HG02763 (cell line): ENCODE measurements around the gene PAK3.
A peak's percentile ranks its signal among the peaks of the same experiment; 100 is the strongest.

ENCODE experiments used
- ATAC-seq: cut with Tn5 transposase; IDR thresholded peaks from one replicate; pipeline ENCODE4 v1.9.1; 2021; ENCODE audit warnings: mild to moderate bottlenecking, moderate library complexity; ENCODE audit not compliant: unreplicated experiment

PAK3 gene

DNA sequence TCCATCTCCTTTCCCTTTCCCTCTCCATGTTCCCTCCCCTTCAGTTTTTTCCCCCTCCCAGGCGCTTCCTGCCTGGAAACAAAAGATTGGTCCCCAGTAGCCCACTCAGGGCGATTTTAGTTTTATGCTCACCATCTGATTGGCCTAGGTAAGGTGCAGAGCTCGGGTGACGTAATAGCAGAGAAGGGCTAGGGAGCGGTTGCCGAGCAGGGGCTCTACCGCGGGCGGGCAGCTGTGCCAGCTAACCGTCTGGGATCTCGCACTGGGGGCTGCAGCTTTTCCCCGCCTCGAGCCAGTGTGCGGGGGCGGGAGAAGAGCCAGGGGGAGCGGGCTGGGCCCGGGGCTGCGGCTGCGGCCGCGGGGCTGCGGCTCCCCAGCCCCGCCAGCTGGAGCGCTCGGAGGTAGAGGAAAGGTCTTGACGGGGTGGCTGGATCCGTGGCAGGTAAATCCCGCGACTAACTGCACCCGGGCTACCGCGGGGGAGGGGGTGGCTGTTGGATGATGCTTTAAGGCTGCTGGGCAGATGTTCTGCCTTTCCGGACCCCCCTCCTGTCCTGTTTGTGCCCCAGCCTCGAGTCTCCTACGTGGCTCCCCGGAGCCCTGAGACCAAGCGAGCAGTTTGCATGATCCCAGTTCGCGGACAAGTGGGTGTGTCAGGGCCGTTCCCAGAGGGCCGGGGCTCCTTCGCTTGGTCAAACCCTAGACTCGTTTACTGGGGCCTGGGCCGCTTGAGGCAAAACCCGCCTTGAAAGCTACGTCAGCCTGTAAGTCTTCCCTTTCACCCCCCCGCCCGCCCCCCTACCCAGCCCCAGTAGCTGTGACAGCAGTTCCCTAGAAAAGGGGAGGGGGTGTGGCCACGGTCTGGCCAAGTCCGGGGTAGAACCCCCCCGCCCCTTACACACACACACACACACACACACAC is at the start of gene PAK3:
Gene PAK3 (plus strand): TSS at position 218 of the 922 bp plus-strand sequence. CDS start 26,913 bp downstream, outside the sequence.
- no peak for ATAC-seq

DNA sequence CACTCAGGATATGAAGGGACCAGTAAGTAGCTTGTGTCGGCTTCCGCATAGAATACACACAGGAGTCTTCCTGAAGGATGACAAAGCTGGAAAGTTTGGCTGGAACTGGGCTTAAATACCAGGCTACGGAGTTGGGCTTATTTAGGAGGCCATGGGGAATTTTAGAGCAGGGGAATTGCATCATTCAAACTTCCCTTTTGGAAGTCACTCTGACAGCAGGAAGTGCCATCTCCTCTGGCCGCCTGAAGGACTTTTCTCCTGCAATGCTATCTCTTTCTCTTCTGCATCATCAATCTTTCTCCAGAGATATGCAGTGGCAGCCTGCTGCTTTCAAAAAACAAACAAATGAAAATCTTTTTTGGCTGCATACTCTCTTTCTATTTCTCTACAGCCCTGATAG is 48.4 kb upstream of the PAK3 start:
- no peak for ATAC-seq

DNA sequence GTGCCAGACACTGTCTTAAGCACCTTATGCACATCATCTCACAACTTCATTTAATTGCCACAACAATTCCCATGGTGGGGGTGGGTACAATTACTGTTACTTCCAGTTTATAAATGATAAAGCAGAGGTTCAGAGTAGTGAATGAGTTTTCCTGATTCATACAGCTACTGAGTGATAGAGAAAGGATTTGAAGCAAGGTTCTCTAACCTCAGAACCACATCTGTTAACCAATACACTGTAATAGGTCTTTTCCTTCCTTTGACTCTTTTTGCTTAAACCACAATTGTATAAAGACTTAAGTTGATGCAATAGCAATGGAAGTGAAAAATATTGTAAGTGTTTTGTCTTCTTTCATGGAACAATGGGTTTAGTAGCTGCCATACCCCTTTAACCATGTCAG is 43.5 kb upstream of the PAK3 start:
- ATAC-seq, result no peak

DNA sequence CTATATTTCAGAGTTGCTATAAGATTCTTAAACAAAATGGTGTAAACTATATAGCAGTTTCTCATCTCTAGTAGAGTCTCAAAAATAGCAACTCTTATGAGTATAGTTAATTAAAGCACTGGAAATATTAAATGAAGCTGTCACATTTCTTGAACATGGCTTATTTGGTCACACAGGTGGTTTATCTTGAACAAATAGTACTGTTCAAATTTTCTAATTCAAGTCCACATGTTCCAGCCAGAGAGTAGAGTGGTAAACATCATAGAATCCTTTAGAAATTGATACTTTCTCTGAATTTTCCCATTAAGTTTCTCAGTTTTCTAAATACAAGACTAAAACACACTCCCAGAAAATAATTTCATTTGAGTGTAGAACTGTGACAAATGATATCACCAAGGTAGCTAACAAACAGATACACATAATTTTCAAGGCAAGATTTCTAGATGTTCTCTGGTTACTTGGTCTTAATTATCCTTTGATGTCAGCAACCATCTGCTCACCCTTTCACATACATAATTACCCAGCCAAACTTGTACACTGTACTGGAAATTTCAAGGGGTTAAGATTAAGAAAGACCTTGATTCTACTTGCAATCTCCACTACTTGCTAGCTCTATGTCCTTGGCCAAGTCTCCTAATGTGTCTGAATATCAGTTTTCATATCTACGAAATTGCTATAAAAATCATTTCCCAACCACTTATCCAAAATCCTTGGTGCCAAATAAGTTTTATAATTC is 24.3 kb upstream of the PAK3 start:
- no peak for ATAC-seq

DNA sequence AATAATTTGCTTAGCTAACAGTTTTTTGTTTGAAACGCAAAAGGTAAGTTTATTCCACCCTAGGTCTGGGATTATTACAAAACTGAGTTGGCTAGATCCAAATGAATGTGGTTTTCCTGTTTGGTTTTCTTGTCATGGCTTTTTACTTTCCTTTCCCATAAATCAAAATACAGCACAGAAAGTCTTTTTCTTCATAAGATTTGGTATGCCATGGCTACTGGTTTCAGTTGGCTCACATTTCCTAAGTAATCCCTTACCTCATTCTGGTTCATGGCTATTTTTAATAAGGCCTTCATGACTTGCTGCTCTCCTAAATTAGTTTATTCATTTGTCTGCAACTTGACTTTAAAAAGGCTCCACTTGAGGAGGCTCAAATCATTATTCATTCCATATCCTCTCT is 12.9 kb upstream of the PAK3 start:
- no peak for ATAC-seq

DNA sequence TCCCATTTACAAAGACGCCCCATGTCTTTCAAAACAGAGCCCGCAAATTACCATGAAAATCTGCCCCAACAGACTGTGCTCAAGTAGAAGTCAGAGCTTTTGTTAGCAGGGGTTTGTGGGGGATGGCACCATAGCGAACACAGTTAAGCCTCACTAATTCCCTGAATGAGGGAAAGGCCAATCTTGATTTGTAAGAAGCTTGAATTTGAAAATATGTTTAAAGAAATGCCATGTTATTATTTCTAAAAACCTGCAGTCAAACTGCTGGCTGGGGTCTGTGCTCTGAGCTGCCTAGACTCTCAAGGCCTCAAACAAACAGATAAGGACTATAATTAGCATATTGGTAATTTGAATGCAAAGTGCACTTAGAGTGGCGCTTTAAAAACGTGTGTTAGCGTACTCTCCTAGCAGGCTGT is 9.4 kb upstream of the PAK3 start:
- ATAC-seq, result no peak

DNA sequence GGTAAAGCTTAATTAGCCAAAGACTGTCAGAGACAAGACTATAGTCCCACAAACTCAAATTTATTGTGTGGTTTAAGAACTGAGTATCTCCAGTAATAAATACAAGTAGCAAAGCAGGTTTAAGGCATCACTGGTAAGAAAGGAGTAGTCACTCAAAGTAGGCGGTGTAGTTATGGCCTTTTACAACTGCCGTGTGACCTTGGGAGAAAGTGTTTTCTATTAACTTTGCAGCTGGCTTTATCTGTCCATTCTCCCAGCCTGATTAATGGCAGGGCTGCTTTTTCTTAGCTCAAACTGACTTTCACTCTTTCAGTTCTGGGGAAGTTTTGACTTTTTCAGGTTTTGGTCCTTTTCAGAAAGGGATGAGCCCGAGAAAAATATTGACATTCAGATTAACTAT is 7.4 kb upstream of the PAK3 start:
- ATAC-seq, result no peak

DNA sequence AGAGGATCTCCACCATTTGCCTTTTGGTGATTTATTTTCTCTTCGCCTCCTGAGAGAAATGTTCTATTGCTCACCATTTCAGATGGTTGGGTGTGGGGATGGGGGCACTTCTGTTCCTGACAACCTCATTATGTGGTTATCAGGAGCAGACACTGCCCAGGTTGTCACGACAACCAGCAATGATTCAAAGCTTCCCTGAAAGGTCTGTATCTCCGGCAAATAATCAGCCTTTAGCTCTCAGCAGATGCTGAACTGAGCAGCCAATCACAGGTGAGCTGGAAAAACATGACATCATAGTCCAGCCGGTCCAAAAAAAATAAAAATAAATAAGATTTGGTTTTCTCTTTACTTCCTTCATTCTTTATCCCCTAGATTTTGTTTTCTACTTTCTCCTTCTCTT is 5.5 kb upstream of the PAK3 start:
- no peak for ATAC-seq

DNA sequence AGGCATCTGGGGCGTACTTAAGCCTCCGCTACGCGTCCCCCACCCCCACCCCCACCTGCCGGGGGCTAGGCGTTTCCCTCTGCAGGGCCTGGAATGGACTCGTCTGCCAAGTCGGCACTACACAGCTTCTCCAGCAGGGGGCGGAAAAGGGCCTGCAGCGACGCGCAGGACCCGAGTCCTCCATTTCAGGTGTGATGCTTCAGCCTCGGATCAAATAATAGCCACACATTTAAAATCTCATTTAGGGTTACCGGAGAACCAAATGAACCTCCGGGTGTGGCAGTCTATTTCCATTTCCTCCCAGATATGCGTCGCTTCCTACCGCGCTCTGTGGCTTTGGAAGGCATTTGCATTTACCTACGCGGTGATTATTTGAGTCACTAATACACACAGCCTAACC is 2.9 kb downstream of the PAK3 start:
- ATAC-seq, result peak; percentile 56

DNA sequence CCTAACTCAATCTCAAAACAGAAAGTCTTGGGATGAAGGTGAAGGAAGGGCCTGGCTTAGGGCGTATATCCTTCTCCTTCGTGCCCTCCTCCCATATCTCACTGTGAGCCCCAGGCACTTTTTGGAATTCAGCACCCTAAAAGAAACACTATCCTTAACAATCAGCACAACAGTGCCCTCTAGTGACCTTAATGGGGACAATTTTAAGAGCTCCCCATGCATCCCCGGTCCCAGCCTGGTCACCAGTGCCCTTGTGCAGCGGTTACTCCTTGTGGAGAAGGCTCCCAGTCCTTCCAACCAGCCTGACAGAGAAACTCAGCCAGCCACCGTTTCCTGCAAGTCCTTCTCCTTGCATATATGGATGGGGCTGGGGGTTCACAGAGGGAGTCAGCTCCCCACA is 4.2 kb downstream of the PAK3 start:
- no peak for ATAC-seq

DNA sequence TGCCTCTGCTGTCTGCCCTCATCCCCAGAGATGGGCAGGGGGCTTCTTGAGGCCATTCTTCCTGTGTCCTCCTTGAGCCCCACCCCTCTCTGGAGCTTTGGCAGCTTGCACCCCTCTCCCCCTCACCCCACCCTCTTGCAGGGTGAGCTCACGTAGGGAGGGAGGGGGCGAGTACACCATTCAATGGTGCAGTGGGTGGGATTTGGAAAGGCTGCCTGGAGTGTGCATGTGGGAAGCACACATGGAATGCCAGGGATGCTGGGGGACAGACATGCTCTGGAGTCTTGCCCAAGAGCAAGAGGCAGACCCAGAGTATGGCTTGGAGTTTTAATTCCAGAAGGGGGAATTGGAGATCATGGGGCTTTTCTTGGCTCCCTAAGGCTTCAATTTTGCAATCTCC is 5.6 kb downstream of the PAK3 start:
- ATAC-seq, result no peak

DNA sequence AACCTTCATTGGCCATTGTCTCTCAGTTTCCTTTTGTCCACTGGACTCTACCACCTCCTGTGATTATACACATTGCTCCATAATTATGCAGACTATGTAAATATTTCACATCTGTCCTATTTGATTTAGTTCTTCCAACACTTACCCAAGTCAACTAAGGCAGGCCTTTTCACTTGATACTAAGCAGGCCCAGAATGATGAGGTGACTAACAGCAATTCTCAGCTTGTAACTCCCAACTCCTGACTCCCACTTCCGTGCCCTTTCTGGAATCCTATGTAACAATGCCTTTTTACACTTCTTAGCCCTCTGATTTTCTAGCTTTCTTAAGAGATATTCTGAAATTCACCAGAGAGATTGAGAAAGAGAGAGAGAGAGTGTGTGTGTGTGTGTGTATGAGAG is 6.6 kb downstream of the PAK3 start:
- ATAC-seq, result no peak

DNA sequence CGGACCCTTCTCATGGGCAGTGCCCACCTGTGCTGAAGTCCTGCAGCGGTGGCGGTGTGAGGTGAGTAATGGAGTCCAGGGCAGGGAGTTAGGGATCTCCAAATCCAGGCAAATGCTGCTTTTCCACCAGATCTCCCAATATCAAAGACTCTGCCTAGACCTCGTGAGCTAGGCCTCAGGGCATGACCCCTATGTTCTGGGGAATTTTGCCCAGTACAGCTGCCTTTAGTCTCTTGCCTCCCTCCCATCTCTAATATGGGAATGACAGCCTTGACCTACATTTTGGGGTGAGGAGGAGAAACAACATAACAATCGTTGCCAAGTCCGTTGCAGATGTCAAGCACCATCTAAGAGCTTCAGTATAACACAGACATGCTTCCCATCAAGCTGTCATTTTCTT is 7.3 kb downstream of the PAK3 start:
- ATAC-seq, result no peak

DNA sequence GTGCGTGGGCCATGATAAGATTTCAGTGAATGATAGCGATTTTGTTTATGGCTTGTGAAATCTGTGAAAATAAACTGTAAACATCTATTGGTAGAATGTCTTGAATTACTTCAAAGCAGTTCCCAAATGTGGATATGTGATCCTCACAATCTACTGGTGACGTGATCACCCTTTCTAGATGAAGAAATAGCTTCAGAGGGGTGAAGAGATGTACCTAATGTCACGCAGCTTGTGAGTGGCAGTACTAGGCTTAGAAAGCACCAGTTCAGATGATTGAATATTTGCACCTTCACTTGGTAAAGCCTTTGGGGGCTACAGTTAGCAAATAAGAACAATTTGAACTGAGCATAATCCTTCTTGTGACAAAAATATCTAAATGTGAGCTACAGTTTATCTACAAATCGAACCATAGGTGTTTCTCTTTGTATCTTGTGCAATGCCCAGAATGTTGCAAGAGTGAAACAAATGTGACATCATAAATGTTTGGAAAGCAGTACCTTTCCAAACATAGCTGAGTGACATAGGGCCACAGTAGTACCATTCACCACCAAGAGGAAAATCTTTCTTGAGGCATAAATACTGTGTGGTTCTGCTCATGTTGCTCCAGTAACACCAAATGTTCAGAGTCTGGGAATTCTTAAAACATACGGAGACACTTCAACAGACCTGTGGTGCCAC is 14.2 kb downstream of the PAK3 start:
- ATAC-seq, result no peak

DNA sequence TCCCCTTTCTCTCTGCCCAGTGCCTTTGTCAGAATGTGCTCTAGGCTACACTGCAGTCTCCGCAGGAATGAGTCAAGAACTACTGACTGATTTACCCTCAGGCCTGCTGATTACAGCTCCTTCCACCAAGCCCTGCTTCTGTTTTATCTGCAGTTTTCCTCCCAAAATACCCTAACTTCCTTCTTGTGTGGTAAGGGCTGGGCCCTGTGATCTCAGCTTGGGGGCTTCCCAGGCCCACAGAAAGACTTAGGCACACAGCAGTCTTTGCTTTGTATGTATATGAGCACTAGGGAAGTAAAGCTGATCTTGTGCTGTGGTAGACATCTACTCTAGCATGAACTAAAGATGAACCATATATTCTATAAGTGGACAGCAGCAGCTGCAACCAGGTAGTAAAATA is 18.8 kb downstream of the PAK3 start:
- no peak for ATAC-seq

DNA sequence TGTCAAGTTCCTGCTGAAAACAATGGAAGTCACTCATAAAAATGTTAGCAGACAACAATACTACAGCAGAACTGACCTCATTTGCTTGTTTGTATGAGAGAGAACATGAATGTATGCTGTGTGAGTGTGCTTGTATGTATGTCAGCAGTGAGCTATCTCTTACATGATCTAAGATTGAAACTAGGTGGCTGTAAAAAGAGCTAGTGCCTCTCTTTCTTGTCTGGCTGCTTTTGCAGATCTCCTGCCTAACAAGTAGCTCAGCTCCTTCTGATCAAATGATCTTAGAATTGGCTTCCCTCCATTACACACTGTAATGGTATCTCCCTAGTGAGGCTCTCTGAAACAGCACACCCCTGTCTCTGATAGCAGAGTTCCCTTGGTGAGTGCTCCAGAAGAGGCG is 20.7 kb downstream of the PAK3 start:
- ATAC-seq, result no peak

DNA sequence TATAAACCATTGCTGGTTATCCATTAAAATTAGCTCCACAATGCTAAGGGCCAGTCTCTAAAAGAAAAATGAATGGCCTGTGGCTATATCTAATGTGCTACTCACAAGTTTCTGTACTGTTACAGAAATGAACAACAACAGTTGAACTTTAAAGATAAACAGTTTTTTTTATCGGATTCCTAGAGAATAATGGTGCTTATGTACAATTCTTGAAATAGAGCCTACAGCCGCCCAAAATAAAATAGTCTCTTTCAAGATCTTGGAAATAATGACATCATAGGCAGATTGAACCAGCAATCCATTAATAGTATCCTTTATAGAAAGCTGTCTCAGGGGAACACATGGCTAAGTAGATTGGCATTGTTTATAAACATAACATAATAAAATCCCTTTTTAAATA is 23.4 kb downstream of the PAK3 start:
- no peak for ATAC-seq

DNA sequence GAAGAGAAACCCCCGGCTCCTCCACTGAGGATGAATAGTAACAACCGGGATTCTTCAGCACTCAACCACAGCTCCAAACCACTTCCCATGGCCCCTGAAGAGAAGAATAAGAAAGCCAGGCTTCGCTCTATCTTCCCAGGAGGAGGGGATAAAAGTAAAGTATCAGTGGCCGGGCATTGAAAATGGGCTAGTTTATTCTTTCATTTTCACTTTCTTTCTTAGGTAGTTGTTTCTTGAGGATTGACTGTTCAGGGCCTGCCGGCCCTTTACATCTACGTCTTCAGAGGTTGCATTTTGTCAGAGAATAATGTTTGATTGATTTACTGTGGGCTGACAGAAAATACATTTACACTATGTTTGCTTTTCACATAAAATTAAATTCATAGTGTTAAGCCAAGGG is 27.1 kb downstream of the PAK3 start:
- no peak for ATAC-seq

DNA sequence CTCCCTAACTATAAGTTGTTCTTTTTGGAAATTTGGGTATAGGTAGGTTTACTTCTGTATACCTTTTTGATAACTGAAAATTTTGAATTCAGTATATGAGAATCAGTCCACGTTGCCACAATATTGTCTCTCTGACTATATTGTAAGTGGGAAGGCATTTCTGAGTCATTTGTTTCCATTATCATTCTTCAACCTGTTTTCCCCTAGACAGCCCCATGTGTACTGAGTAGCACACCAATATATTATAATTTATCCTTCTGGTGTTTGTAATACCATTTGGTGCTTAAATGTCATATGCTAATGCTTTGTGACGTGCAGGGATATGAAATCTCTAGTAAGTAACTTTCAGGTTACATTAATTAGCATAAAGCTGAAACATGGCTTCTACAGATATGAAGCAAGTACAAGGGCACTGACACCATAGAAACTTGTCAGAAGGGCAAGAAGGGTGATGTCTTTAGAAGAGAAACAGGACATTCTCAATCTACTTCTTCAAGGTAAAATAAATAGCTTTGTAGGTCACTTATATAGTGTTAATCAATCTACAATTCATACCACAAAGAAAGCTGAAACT is 27.7 kb downstream of the PAK3 start:
- no peak for ATAC-seq

DNA sequence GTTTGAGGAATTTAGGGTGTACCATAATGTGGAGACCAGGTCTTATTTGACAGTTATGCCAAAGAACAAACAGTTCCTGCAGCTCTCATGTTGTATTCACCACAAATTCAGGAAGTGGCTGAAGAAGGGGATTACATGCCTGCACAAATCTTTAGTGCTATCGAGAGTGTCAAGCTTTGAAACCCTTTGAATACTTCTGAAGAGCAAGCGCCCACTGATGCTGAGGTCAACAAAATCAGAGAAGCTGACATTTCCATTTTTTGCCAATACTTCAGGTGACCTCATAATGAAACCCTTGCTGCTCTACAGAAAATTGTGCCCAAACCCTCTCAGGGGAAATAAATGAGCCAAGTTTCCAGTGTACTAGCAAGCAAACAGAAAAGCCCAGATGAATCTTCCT is 28.4 kb downstream of the PAK3 start:
- ATAC-seq, result peak; percentile 46

DNA sequence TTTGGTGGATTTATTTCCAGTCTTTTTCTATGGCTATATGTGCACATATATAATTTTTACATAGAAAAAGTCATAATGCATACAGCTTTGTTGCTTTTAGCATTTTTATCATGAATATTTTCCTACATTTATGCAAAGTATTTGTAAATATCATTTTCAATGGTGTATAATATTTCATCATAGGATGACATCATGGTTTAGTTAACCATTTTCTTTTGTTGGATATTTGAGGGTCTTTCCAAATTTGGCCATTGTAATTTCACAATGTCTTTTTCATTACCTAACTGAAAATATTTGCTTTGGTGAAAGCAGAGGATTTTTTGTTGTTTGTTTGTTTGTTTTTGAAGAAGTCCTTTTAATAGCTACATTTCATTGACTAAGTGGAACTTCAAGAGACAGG is 31.0 kb downstream of the PAK3 start:
- no peak for ATAC-seq
